Testis (tissue), 3 donors: ENCODE data around the gene FARS2. TPM values are rescaled to one million over a fixed set of nuclear protein-coding genes. Genes with fewer than 3 reads are reported as not detected.

Source experiments
- DNase-seq: peaks from one replicate; pipeline ENCODE4 v3.0.0-alpha.2; 2019
- H3K27ac ChIP-seq, 2 donors: fragments of 200-600 bp; sonication (generic); one replicate each; pipeline ENCODE4 v1.5.1; 2019
- H3K27me3 ChIP-seq: fragments of 200-600 bp; sonication (generic); one replicate; pipeline ENCODE4 v1.5.1; 2019
- H3K36me3 ChIP-seq: fragments of 200-600 bp; sonication (generic); one replicate; pipeline ENCODE4 v1.5.1; 2017; ENCODE audit warnings: low read depth; ENCODE audit errors: missing control alignments
- H3K4me1 ChIP-seq: fragments of 200-600 bp; sonication (generic); one replicate; pipeline ENCODE4 v1.5.1; 2019
- H3K4me3 ChIP-seq, 2 donors: fragments of 200-600 bp; sonication (generic); one replicate each; pipeline ENCODE4 v1.5.1; 2017 to 2019
- H3K9me3 ChIP-seq: fragments of 200-600 bp; sonication (generic); one replicate; pipeline ENCODE4 v1.5.1; 2017
- POLR2A ChIP-seq: fragments of 450-650 bp; IDR thresholded peaks from one replicate; pipeline ENCODE4 v1.6.1; 2017; ENCODE audit warnings: antibody characterized with exemption, mild to moderate bottlenecking, moderate library complexity
- WGBS, 2 donors: methylation state at CpG; one replicate each; pipeline ENCODE4 v1.1.5; 2018; 5-methylcytosine and 5-hydroxymethylcytosine counted together
- intact Hi-C: fragments of 100-400 bp; cut with DNase I; formaldehyde crosslinking; loops from one replicate; pipeline ENCODE4 v1.15.1; 2023; ENCODE audit warnings: low total_unique reads
- polyA plus RNA-seq: library from polyadenylated mRNA; stranded (reverse); fragments of 350-450 nt; fragmentation: Illumina TruSeq; extraction: RNeasy Lipid Tissue Mini Kit (QIAGEN cat#74804); gene quantifications from one replicate; pipeline ENCODE4 v1.2.3, GENCODE V29; 2014; ENCODE audit warnings: low read depth, low replicate concordance; ENCODE audit not compliant: insufficient read depth
- total RNA-seq, 2 donors: library from RNA; depleted of rRNA; stranded (reverse); fragments of >200 nt; gene quantifications; one replicate each; pipeline ENCODE4 v1.2.3, GENCODE V29; 2016
- TF ChIP-seq, protein P1 (sequence below), 3 experiments: fragments of 450-650 bp in 2 of 3; fragments of 200-600 bp in 1 of 3; sonication (generic) in 1 of 3; IDR thresholded peaks; one replicate each; pipeline ENCODE4 v1.5.1; 2016 to 2019; ENCODE audit warnings: antibody characterized with exemption in 3 of 3, mild to moderate bottlenecking in 2 of 3, moderate library complexity in 1 of 3

FARS2 gene
- total and polyA plus RNA-seq, 3 donors from 2014 or later: 15.4 to 26.8 (median 22.1) TPM

- no peak for TF ChIP-seq POLR2A
- TF ChIP-seq, protein P1, sequence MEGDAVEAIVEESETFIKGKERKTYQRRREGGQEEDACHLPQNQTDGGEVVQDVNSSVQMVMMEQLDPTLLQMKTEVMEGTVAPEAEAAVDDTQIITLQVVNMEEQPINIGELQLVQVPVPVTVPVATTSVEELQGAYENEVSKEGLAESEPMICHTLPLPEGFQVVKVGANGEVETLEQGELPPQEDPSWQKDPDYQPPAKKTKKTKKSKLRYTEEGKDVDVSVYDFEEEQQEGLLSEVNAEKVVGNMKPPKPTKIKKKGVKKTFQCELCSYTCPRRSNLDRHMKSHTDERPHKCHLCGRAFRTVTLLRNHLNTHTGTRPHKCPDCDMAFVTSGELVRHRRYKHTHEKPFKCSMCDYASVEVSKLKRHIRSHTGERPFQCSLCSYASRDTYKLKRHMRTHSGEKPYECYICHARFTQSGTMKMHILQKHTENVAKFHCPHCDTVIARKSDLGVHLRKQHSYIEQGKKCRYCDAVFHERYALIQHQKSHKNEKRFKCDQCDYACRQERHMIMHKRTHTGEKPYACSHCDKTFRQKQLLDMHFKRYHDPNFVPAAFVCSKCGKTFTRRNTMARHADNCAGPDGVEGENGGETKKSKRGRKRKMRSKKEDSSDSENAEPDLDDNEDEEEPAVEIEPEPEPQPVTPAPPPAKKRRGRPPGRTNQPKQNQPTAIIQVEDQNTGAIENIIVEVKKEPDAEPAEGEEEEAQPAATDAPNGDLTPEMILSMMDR (IDR thresholded peaks at IDR 0.05): no peak
These were observed 220.4 kb downstream of the FARS2 start for GRCh38 chr6:5481750-5482149.

GRCh38 chr6:5482619-5483018 is 221.3 kb downstream of the FARS2 start:
- no peak for TF ChIP-seq POLR2A
- TF ChIP-seq, protein P1 (IDR thresholded peaks at IDR 0.05): no peak
- 88 to 94% methylated on average over 3 of the region's 3 CpGs for WGBS, 2 donors
- DNase-seq: no peak
- Histone ChIP-seq H3K36me3 (no peaks in the 10 kb centered on the region), H3K27ac (no peak overlapping the region), H3K9me3 (no peaks in the 10 kb centered on the region), H3K4me3 (no peak overlapping the region), H3K4me1 (no peaks in the 10 kb centered on the region), H3K27me3 (no peaks in the 10 kb centered on the region)
- intact Hi-C loops: no loop called here

More at GRCh38 chr6:5481750-5482149, 220.4 kb downstream of the FARS2 start:
- H3K9me3 ChIP-seq: no peaks in the 10 kb centered on the region
- H3K27me3 ChIP-seq: no peaks in the 10 kb centered on the region
- no peaks in the 10 kb centered on the region for H3K4me1 ChIP-seq
- H3K4me3 ChIP-seq: no peak overlapping the region
- no peak overlapping the region for H3K27ac ChIP-seq
- no peak for DNase-seq
- WGBS, 2 donors: 86 to 89% methylated on average over 9 of the region's 9 CpGs
- H3K36me3 ChIP-seq: no peaks in the 10 kb centered on the region
- intact Hi-C loops: no loop called here

GRCh38 chr6:5484692-5485091 is 223.4 kb downstream of the FARS2 start:
- no peak for DNase-seq
- Histone ChIP-seq H3K36me3 (no peaks in the 10 kb centered on the region), H3K9me3 (no peaks in the 10 kb centered on the region), H3K4me3 (no peak overlapping the region), H3K27ac (no peak overlapping the region), H3K27me3 (no peaks in the 10 kb centered on the region), H3K4me1 (no peaks in the 10 kb centered on the region)
- TF ChIP-seq, protein P1 (IDR thresholded peaks at IDR 0.05): no peak
- TF ChIP-seq POLR2A: no peak
- intact Hi-C loops: no loop called here
- WGBS, 2 donors: 85 to 93% methylated on average over 3 of the region's 3 CpGs

DNA sequence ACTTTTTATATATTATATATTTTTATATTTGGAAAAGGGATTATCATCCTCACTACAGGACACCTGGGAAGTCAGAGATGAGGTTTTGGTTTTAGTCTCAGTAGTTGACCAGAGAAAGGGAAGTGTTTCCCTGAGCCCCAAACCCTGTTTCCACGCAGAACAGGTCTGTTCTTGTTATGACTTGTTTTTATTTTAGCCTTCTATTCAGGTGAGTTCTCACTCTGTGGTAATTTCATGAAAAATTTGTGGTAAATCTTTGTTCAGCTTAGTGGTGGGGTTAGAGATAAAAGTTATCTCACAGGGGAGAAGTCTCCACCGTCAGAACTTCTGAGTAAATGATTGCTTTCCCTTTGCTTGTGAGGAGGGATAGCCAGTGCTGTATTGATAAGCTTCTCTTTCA is 224.9 kb downstream of the FARS2 start:
- Histone ChIP-seq H3K9me3 (no peaks in the 10 kb centered on the region), H3K4me3 (no peak overlapping the region), H3K27ac (no peak overlapping the region), H3K27me3 (no peaks in the 10 kb centered on the region), H3K4me1 (no peaks in the 10 kb centered on the region), H3K36me3 (no peaks in the 10 kb centered on the region)
- TF ChIP-seq, protein P1 (IDR thresholded peaks at IDR 0.05): no peak
- TF ChIP-seq POLR2A: no peak
- intact Hi-C loops: no loop called here
- no peak for DNase-seq
- WGBS, 2 donors: 83 to 85% methylated on average over 2 of the region's 2 CpGs

DNA sequence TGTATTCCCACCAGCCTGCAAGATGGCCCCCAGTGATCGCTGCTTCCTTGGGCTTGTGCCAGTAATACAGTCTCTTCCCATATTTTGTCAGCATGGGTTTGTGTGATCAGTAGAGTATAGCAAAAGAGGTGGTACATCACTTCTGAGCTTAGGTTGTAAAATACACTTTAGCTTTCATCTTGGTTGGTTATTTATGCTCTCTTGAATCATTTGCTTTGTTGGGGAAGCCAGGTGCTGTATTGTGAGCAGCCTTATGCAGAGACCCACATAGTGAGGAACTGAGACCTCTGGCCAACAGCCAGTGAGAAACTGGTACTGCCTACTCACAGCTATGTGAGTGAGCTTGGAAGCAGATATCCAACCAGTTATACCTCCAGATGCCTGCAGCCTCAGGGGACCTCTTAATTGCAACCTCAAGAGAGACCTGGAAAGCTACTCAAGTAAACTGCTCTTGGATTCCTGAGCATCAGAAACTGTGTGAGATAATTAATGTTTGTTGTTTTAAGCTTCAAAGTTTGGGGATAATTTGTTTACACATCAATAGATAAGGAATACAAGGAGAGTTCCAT is 229.3 kb downstream of the FARS2 start:
- no peaks in the 10 kb centered on the region for H3K9me3 ChIP-seq
- 94 to 100% methylated on average over 1 of the region's 1 CpG for WGBS, 2 donors

More for the DNA sequence above, 229.3 kb downstream of the FARS2 start:
- DNase-seq: no peak
- no peaks in the 10 kb centered on the region for H3K27me3 ChIP-seq
- TF ChIP-seq POLR2A: no peak
- TF ChIP-seq, protein P1 (IDR thresholded peaks at IDR 0.05): no peak
- H3K36me3 ChIP-seq: no peaks in the 10 kb centered on the region
- intact Hi-C loops: no loop called here
- H3K27ac ChIP-seq: no peak overlapping the region
- no peak overlapping the region for H3K4me3 ChIP-seq
- H3K4me1 ChIP-seq: no peaks in the 10 kb centered on the region
